ENCODE results near the gene PRKCH.

PRKCH gene

DNA sequence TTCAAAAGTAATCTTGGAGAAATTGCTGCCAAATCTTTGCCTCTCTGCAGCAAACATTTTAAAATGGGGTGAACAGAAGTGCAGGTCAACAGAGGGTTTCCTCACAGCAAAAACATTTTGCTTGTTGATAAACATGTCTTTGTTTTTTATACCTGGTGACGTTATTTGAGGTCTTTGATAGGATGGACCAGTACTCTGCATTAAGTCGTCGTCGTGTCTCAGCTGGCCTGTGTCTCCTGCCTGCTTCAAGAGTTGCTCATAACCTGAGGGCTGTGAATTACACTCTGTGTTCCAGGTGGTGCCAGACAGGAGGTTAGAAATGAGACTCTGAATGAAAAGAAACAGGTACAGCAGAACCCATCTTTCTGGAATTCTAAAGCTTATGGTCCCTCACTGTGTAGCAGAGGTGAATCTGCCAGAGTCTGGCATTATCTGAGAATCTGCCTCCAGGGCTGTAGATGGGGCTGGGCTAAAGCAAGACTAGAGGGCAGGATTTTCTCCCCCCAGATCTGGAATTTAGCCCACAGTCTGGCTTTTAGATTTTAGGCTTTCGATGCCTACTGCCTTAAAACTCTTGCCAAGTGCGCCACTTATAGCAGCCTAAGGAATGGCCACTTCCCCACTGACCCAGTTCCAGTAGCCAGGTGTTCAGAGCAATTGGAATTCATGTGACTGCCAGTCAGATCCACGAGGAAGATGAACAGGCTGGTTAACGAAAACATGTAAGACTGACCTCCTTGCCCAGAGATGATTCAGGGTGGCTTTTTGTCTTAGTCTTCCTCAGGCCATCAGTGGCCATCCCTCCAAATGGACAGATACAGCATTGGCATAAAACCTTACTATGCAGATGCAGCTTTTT lies 161.2 kb downstream of the PRKCH start:
- no peak for TF ChIP-seq ZFX (IDR thresholded peaks at IDR 0.05; ENCODE audit: borderline replicate concordance)
- TF ChIP-seq CTCF (IDR thresholded peaks at IDR 0.05), result no peak
- no peak overlapping the region for H3K27ac ChIP-seq

DNA sequence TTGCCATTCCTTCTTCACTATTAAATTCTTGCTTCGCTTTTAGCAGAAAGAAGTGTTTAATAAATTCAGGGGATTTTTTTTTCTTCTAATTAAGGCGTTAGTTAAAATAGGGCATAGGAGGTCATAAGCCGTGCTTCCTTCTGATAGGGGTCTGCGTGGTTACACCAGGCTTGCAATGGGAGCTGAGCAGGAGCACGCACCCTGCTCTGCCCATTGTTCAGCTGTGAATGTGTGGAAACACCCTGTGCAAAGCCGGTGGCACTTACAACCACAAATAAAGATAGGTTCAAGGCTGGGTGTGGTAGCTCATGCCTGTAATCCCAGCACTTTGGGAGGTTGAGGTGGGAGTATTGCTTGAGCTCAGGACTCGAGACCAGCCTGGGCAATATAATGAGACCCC lies 162.1 kb downstream of the PRKCH start:
- TF ChIP-seq CTCF (IDR thresholded peaks at IDR 0.05) (no peak), ZFX (IDR thresholded peaks at IDR 0.05; ENCODE audit: borderline replicate concordance) (no peak)

GRCh38 chr14:61484031-61484430 lies 162.7 kb downstream of the PRKCH start:
- no peak overlapping the region for H3K27ac ChIP-seq
- TF ChIP-seq ZFX (IDR thresholded peaks at IDR 0.05; ENCODE audit: borderline replicate concordance) (no peak), CTCF (IDR thresholded peaks at IDR 0.05) (no peak)

More for the DNA sequence above, 162.1 kb downstream of the PRKCH start:
- H3K27ac ChIP-seq, result no peak overlapping the region

DNA sequence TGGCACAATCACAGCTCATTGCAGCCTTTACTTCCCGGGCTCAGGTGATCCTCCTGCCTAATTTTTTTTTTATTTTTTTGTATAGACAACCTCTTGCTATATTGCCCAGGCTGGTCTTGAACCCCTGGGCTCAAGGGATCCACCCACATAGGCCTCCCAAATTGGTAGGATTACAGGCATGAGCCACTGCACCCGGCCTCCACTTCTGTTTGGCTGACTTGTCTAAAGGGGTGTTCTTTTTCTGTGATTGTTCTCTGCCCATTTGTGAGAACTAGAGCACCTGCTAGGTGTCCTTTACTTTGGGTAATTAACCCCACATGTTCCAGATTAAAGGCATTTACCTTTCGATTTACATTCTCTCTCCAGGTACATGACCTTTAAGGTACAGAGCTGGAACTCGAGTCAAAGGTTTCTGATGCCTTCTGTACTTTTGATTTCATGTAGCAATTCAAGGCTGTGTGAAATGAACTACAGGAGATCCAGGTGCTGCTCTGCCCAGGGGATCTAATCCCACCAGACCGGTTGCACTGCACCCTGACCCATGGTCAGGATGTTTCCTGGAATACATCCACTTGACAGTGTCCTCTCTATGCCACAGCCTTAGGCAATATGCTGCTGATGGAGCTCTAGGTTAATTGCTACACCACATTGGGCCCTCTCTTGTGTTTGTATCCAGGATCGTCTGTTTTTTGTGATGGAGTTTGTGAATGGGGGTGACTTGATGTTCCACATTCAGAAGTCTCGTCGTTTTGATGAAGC lies 163.6 kb downstream of the PRKCH start:
- no peak overlapping the region for H3K27ac ChIP-seq
- TF ChIP-seq CTCF (IDR thresholded peaks at IDR 0.05) (no peak), ZFX (IDR thresholded peaks at IDR 0.05; ENCODE audit: borderline replicate concordance) (no peak)

DNA sequence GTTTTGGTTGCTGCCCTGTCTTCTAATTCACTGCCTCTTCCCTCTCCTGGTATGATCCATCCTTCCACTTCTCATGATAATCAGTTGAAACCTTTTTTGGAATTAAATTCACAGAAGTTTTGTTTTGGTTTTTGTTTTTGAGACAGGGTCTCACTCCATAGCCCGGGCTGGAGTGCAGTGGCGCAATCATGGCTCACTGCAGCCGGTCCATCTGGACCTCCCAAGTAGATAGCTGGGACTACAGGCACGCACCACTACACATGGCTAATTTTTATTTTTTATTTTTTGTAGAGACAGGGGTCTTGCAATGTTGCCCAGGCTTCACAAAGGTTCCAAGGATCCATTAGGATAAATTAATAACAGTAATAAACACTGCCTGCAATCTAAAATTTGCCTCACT lies 164.3 kb downstream of the PRKCH start:
- no peak overlapping the region for H3K27ac ChIP-seq
- no peak for TF ChIP-seq CTCF (IDR thresholded peaks at IDR 0.05)
- no peak for TF ChIP-seq ZFX (IDR thresholded peaks at IDR 0.05; ENCODE audit: borderline replicate concordance)

GRCh38 chr14:61486930-61487495 lies 165.6 kb downstream of the PRKCH start:
- no peak overlapping the region for H3K27ac ChIP-seq
- no peak for TF ChIP-seq ZFX (IDR thresholded peaks at IDR 0.05; ENCODE audit: borderline replicate concordance)
- TF ChIP-seq CTCF (IDR thresholded peaks at IDR 0.05), result no peak

Measured in 22Rv1 (cell line).